ENCODE data around the gene GTF3C1.
A peak's percentile ranks its signal among the peaks of the same experiment; 100 is the strongest.

The GTF3C1 gene

GRCh38 chr16:27427538-27427937 lies 122.2 kb downstream of the GTF3C1 start:
- no peak for DNase-seq (ENCODE audit: low read depth)

GRCh38 chr16:27426423-27427408 lies 123.0 kb downstream of the GTF3C1 start:
- peak; percentile 74 for DNase-seq (ENCODE audit: low read depth)

- no peak for DNase-seq (ENCODE audit: low read depth)
Measured at GRCh38 chr16:27425961-27426360, 123.8 kb downstream of the GTF3C1 start.

- DNase-seq (ENCODE audit: low read depth): no peak
Measured at GRCh38 chr16:27424772-27425498, 124.8 kb downstream of the GTF3C1 start.

GRCh38 chr16:27421961-27422740 lies 127.6 kb downstream of the GTF3C1 start:
- DNase-seq (ENCODE audit: low read depth): no peak

GRCh38 chr16:27417047-27417671 lies 132.6 kb downstream of the GTF3C1 start:
- no peak for DNase-seq (ENCODE audit: low read depth)

GRCh38 chr16:27414788-27415431 lies 134.8 kb downstream of the GTF3C1 start:
- DNase-seq (ENCODE audit: low read depth): no peak

GRCh38 chr16:27413956-27414355 lies 135.8 kb downstream of the GTF3C1 start:
- DNase-seq (ENCODE audit: low read depth): no peak

- no peak for DNase-seq (ENCODE audit: low read depth)
Measured at GRCh38 chr16:27410761-27411160, 139.0 kb downstream of the GTF3C1 start.
